Colon (tissue), 2 donors: Measurements from ENCODE around the gene TTLL7.
A peak's percentile ranks its signal among the peaks of the same experiment; 100 is the strongest.

ENCODE experiments used
- FAIRE-seq: peaks from 2 replicates; lab custom pipeline; 2012; peaks lifted over from hg19 to GRCh38; lab: Jason Lieb, UNC
- donor health status: control.
- donor health status: control.

TTLL7 gene

GRCh38 chr1:83872515-83872914 is 126.4 kb downstream of the TTLL7 start:
- no peak for FAIRE-seq

- FAIRE-seq = no peak
These were observed 133.9 kb downstream of the TTLL7 start for GRCh38 chr1:83864991-83865390.

- no peak for FAIRE-seq
These were observed 138.3 kb downstream of the TTLL7 start for GRCh38 chr1:83860490-83861221.

- no peak for FAIRE-seq
These were observed 141.2 kb downstream of the TTLL7 start for GRCh38 chr1:83857716-83858115.

GRCh38 chr1:83857103-83857502 is 141.8 kb downstream of the TTLL7 start:
- no peak for FAIRE-seq

GRCh38 chr1:83856381-83856780 is 142.6 kb downstream of the TTLL7 start:
- no peak for FAIRE-seq

GRCh38 chr1:83854456-83854855 is 144.5 kb downstream of the TTLL7 start:
- FAIRE-seq = no peak

GRCh38 chr1:83850834-83851233 is 148.1 kb downstream of the TTLL7 start:
- no peak for FAIRE-seq

GRCh38 chr1:83849191-83850061 is 149.5 kb downstream of the TTLL7 start:
- no peak for FAIRE-seq

GRCh38 chr1:83846138-83846537 is 152.8 kb downstream of the TTLL7 start:
- no peak for FAIRE-seq

- FAIRE-seq = no peak
These were observed 153.4 kb downstream of the TTLL7 start for GRCh38 chr1:83845437-83846071.

GRCh38 chr1:83844546-83844945 is 154.4 kb downstream of the TTLL7 start:
- FAIRE-seq = no peak

GRCh38 chr1:83839566-83840173 is 159.3 kb downstream of the TTLL7 start:
- FAIRE-seq = no peak

GRCh38 chr1:83838573-83838972 is 160.4 kb downstream of the TTLL7 start:
- no peak for FAIRE-seq

GRCh38 chr1:83836543-83836942 is 162.4 kb downstream of the TTLL7 start:
- no peak for FAIRE-seq

- FAIRE-seq = peak; percentile 14
These were observed 164.2 kb downstream of the TTLL7 start for GRCh38 chr1:83834621-83835264.

- no peak for FAIRE-seq
These were observed 166.7 kb downstream of the TTLL7 start for GRCh38 chr1:83832194-83832593.

GRCh38 chr1:83829106-83829505 is 169.8 kb downstream of the TTLL7 start:
- no peak for FAIRE-seq

- FAIRE-seq = no peak
These were observed 170.5 kb downstream of the TTLL7 start for GRCh38 chr1:83828456-83828855.

- FAIRE-seq = no peak
These were observed 171.2 kb downstream of the TTLL7 start for GRCh38 chr1:83827741-83828140.

- FAIRE-seq = no peak
These were observed 176.7 kb downstream of the TTLL7 start for GRCh38 chr1:83822208-83822607.

GRCh38 chr1:83819436-83819835 is 179.5 kb downstream of the TTLL7 start:
- no peak for FAIRE-seq
